DMS 273 (cell line): Measurements from ENCODE around the gene USP9X.
A peak's percentile ranks its signal among the peaks of the same experiment; 100 is the strongest.
"Not testable (repeated sequence)": the region's sequence is repeated elsewhere in the genome, so short reads cannot be mapped to it uniquely, and the experiment has no call there.

ENCODE experiments used
- DNase-seq: peaks from one replicate; lab custom pipeline; 2025; ENCODE audit not compliant: unreplicated experiment; lab: John Stamatoyannopoulos, UW

The USP9X gene

GRCh38 chrX:41084893-41085511 is at the start of gene USP9X:
USP9X (plus strand) TSS chrX:41085445; CDS start chrX:41123629, 38,184 bp downstream.
- DNase-seq: peak; percentile 98

GRCh38 chrX:41035582-41035981 is 49.7 kb upstream of the USP9X start:
- no peak for DNase-seq

- no peak for DNase-seq
These were observed 48.4 kb upstream of the USP9X start for GRCh38 chrX:41036668-41037326.

GRCh38 chrX:41043196-41043595 is 42.0 kb upstream of the USP9X start:
- DNase-seq: no peak

GRCh38 chrX:41043674-41044345 is 41.4 kb upstream of the USP9X start:
- DNase-seq: no peak

- DNase-seq: peak; percentile 62
These were observed 39.2 kb upstream of the USP9X start for GRCh38 chrX:41045960-41046567.

- no peak for DNase-seq
These were observed 37.2 kb upstream of the USP9X start for GRCh38 chrX:41047878-41048534.

GRCh38 chrX:41050359-41050758 is 34.9 kb upstream of the USP9X start:
- no peak for DNase-seq

GRCh38 chrX:41051288-41051687 is 34.0 kb upstream of the USP9X start:
- DNase-seq: no peak

GRCh38 chrX:41055740-41056139 is 29.5 kb upstream of the USP9X start:
- DNase-seq: no peak

GRCh38 chrX:41063276-41063675 is 22.0 kb upstream of the USP9X start:
- DNase-seq: not testable (repeated sequence)

- DNase-seq: no peak
These were observed 21.2 kb upstream of the USP9X start for GRCh38 chrX:41064018-41064417.

- DNase-seq: no peak
These were observed 18.9 kb upstream of the USP9X start for GRCh38 chrX:41066391-41066790.

- DNase-seq: no peak
These were observed 18.3 kb upstream of the USP9X start for GRCh38 chrX:41066969-41067368.

GRCh38 chrX:41067721-41068120 is 17.5 kb upstream of the USP9X start:
- no peak for DNase-seq

- no peak for DNase-seq
These were observed 8.5 kb upstream of the USP9X start for GRCh38 chrX:41076742-41077141.

- DNase-seq: no peak
These were observed 3.4 kb upstream of the USP9X start for GRCh38 chrX:41081821-41082220.

- DNase-seq: no peak
These were observed 2.5 kb upstream of the USP9X start for GRCh38 chrX:41082783-41083182.

- peak; percentile 100 for DNase-seq
These were observed 977 bp upstream of the USP9X start for GRCh38 chrX:41084044-41084892.

- DNase-seq: peak; percentile 95
These were observed 250 bp downstream of the USP9X start for GRCh38 chrX:41085512-41085877.
